Measurements from ENCODE around the gene XRN2.

- no peak for TF ChIP-seq CTCF (IDR thresholded peaks at IDR 0.05)
- TF ChIP-seq POLR2A (IDR thresholded peaks at IDR 0.05): no peak
Observed at GRCh38 chr20:21294755-21295154, 8.4 kb upstream of the XRN2 start.

All from ovary (tissue), 3 donors.